HTERT RPE-1 (cell line): ENCODE measurements around the gene SCAF1.

Experiments
- in situ Hi-C: fragments of 300-500 bp; cut with MboI; formaldehyde crosslinking; loops from 4 replicates; pipeline ENCODE4 v1.14.3; 2020; ENCODE audit warnings: low sequenced_read_pairs

The SCAF1 gene, protein sequence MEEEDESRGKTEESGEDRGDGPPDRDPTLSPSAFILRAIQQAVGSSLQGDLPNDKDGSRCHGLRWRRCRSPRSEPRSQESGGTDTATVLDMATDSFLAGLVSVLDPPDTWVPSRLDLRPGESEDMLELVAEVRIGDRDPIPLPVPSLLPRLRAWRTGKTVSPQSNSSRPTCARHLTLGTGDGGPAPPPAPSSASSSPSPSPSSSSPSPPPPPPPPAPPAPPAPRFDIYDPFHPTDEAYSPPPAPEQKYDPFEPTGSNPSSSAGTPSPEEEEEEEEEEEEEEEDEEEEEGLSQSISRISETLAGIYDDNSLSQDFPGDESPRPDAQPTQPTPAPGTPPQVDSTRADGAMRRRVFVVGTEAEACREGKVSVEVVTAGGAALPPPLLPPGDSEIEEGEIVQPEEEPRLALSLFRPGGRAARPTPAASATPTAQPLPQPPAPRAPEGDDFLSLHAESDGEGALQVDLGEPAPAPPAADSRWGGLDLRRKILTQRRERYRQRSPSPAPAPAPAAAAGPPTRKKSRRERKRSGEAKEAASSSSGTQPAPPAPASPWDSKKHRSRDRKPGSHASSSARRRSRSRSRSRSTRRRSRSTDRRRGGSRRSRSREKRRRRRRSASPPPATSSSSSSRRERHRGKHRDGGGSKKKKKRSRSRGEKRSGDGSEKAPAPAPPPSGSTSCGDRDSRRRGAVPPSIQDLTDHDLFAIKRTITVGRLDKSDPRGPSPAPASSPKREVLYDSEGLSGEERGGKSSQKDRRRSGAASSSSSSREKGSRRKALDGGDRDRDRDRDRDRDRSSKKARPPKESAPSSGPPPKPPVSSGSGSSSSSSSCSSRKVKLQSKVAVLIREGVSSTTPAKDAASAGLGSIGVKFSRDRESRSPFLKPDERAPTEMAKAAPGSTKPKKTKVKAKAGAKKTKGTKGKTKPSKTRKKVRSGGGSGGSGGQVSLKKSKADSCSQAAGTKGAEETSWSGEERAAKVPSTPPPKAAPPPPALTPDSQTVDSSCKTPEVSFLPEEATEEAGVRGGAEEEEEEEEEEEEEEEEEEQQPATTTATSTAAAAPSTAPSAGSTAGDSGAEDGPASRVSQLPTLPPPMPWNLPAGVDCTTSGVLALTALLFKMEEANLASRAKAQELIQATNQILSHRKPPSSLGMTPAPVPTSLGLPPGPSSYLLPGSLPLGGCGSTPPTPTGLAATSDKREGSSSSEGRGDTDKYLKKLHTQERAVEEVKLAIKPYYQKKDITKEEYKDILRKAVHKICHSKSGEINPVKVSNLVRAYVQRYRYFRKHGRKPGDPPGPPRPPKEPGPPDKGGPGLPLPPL

GRCh38 chr19:49641688-49642491 is at the start of gene SCAF1:
Gene SCAF1 (plus strand): TSS chr19:49642209. CDS start chr19:49645027, 2,818 bp downstream.
- in situ Hi-C loops, result no loop called here

GRCh38 chr19:49592486-49593232 is 49.4 kb upstream of the SCAF1 start:
- in situ Hi-C loops, result no loop called here

DNA sequence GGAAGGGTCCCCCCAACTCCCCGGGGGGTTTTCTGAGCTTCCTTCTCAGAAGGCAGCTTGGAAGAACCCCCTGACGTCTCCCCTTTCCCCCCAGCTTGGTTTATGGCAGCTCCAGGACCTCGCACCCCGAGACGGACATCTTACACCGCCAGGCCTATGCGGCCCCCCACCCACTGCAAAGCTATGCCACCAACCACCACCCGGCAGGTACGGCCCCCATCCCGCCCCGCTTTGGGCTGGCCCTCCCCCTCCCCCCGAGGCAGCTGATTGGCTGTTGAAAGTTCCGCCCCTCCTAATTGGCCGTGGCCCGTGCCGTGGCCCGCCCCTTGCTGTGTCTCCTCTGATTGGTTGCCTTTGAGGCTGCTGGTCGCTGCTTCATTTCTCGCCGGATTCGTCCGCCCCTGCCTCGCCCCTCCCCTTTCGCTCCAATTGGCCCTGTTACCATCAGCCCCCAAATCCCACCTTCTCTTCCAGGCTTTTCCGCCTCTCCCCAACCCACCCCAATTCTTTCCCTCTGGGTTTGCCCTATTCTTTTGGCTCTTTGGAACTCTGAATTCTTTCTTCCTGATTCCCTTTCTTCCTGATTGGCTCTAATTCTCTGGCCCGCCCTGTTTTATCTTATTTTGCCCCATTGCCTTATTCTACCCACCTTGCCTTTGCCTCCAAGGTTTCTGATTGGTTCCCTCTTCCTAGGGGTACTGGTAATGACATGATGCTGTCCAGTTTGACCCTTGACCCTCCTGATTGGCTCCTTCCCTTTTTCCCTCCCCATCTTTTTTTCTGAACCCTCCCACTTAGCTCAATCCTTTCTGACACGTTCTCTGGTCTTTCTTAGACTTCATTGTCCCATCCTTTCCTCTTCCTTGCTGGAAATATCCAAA is 48.5 kb upstream of the SCAF1 start:
- in situ Hi-C loops, result no loop called here

DNA sequence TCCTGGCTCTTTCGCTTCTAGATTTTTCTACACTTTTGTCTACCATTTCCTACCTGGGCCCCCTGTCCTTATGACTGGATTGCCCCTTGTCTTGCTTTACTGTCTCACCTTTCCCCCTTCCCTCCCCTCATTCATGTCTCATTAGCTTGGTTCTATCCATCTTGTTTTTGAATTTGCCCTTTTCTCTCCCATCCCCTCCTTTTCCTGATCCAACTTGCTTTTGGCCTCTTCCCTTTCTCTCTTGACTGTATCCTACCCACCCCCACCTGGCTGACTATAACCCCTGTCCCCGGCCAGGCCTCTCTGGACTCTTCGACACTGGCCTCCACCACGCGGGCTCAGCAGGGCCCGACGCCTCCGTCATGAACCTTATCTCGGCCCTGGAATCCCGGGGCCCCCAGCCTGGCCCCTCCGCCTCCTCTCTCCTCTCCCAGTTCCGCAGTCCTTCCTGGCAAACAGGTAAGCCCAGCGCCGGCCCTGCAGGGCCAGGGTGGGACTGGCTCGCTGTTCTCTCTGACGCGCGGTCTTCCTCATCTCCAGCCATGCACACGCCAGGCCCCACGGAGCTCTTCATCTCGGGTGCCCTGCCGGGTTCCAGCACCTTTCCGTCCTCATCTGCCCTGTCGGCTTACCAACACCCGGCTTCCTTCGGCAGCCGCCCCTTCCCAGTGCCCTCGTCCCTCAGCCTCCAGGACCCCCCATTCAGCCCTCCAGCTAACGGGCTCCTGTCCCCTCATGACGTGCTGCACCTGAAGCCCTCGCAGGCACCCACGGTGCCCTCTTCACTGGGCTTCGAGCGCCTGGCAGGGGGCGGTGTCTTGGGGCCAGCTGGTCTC is 47.6 kb upstream of the SCAF1 start:
- in situ Hi-C loops, result no loop called here

DNA sequence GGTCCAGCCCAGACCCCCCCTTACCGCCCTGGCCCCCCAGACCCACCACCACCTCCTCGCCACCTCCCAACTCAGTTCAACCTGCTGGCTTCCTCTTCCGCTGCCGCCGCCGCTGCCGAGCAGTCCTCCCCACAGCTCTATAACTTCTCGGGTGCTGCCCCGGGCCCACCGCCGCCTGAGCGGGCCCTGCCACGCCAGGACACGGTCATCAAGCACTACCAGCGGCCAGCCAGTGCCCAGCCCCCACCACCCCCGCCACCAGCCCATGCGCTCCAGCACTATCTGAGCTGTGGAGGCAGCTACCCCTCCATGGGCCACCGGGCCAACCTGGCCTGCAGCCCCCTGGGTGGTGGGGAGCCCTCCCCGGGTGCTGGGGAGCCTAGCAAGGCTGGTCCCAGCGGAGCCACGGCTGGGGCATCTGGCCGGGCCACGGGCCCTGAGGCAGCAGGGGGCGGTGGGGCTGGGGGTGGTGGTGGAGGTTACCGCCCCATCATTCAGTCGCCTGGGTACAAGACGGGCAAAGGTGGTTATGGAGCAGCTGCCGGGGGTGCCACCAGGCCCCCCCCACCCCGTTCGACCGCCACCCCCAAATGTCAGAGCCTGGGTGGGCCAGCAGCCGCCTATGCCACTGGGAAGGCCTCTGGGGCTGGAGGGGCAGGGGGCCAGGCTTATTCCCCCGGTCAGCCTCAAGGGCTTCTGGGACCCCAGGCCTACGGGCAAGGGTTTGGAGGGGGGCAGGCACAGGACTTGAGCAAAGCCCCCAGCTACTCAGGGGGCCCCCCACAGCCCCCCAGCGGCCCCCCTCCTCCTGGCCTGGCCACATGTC is 46.8 kb upstream of the SCAF1 start:
- in situ Hi-C loops, result no loop called here

GRCh38 chr19:49595819-49596404 is 46.1 kb upstream of the SCAF1 start:
- in situ Hi-C loops, result no loop called here

GRCh38 chr19:49596407-49596806 is 45.6 kb upstream of the SCAF1 start:
- in situ Hi-C loops, result no loop called here

DNA sequence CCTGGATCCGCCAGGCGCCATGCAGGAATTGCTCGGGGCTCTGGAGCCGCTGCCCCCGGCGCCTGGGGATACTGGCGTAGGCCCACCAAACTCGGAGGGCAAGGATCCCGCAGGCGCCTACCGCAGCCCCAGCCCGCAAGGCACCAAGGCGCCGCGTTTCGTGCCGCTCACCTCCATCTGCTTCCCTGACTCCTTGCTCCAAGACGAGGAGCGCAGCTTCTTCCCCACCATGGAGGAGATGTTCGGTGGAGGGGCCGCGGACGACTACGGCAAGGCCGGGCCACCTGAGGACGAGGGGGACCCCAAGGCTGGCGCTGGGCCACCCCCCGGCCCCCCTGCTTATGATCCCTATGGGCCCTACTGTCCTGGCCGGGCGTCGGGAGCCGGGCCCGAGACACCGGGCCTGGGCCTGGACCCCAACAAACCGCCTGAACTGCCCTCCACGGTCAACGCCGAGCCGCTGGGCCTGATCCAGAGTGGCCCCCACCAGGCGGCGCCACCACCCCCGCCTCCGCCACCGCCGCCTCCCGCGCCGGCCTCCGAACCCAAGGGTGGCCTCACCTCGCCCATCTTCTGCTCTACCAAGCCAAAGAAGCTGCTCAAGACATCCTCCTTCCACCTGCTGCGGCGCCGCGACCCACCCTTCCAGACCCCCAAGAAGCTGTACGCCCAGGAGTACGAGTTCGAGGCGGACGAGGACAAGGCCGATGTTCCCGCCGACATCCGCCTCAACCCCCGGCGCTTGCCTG is 44.9 kb upstream of the SCAF1 start:
- in situ Hi-C loops, result no loop called here

DNA sequence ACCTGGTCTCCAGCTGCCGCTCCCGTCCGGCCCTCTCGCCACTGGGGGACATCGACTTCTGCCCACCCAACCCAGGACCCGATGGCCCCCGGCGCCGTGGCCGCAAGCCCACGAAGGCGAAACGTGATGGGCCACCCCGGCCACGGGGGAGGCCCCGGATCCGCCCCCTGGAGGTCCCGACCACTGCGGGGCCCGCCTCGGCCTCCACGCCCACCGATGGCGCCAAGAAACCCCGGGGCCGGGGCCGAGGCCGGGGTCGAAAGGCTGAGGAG is 44.4 kb upstream of the SCAF1 start:
- in situ Hi-C loops, result no loop called here

- in situ Hi-C loops, result no loop called here
Observed at GRCh38 chr19:49599378-49600295, 42.4 kb upstream of the SCAF1 start.

- in situ Hi-C loops, result no loop called here
Observed at GRCh38 chr19:49601482-49602038, 40.4 kb upstream of the SCAF1 start.

DNA sequence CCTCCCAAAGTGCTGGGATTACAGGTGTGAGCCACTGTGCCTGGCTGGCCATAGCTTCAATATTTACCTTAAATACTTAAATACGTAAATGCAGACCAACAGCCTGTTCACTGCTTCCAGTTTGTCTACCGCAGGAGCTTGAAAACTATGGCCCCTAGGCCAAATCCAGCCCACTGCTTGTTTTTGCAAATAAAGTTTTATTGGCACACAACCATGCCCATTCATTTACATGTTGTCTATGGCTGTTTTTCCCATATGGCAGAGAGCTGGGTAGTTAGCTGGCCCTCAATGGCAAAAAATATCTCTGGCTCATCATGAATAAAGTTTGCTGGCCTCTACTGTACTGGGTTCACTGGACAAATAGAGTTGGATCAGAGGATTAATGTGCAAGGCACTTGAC is 39.2 kb upstream of the SCAF1 start:
- in situ Hi-C loops, result no loop called here

- in situ Hi-C loops, result no loop called here
Observed at GRCh38 chr19:49605605-49606004, 36.4 kb upstream of the SCAF1 start.

GRCh38 chr19:49609499-49610092 is 32.4 kb upstream of the SCAF1 start:
- in situ Hi-C loops, result no loop called here
